ENCODE measurements around the gene STX18. TPM values are rescaled to one million over a fixed set of nuclear protein-coding genes. Genes with fewer than 3 reads are reported as not detected.

STX18 gene
- total RNA-seq, 1 donor from 2014 or later, result 21.1 TPM

GRCh38 chr4:4430492-4431195, 111.2 kb downstream of the STX18 start:
- DNase-seq (ENCODE audit: low spot score), result no peak
- Mint-ChIP-seq H3K9me3 (ENCODE audit: low read depth) (no peaks in the 10 kb centered on the region), H3K27ac (ENCODE audit: unreplicated experiment) (no peak overlapping the region), H3K36me3 (ENCODE audit: low read depth) (peaks cover 11% of the 10 kb centered on the region), H3K27me3 (ENCODE audit: low read depth) (no peaks in the 10 kb centered on the region), H3K4me1 (ENCODE audit: low read depth) (peaks cover 8% of the 10 kb centered on the region), H3K4me3 (ENCODE audit: unreplicated experiment) (no peak overlapping the region)
- TF ChIP-seq, protein P1, sequence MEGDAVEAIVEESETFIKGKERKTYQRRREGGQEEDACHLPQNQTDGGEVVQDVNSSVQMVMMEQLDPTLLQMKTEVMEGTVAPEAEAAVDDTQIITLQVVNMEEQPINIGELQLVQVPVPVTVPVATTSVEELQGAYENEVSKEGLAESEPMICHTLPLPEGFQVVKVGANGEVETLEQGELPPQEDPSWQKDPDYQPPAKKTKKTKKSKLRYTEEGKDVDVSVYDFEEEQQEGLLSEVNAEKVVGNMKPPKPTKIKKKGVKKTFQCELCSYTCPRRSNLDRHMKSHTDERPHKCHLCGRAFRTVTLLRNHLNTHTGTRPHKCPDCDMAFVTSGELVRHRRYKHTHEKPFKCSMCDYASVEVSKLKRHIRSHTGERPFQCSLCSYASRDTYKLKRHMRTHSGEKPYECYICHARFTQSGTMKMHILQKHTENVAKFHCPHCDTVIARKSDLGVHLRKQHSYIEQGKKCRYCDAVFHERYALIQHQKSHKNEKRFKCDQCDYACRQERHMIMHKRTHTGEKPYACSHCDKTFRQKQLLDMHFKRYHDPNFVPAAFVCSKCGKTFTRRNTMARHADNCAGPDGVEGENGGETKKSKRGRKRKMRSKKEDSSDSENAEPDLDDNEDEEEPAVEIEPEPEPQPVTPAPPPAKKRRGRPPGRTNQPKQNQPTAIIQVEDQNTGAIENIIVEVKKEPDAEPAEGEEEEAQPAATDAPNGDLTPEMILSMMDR (IDR thresholded peaks at IDR 0.05), result peak; percentile 79

- no peaks in the 10 kb centered on the region for H3K27me3 Mint-ChIP-seq (ENCODE audit: low read depth)
- no peak overlapping the region for H3K4me3 Mint-ChIP-seq (ENCODE audit: unreplicated experiment)
- H3K36me3 Mint-ChIP-seq (ENCODE audit: low read depth), result peaks cover 9% of the 10 kb centered on the region
- no peak for DNase-seq (ENCODE audit: low spot score)
- no peak overlapping the region for H3K27ac Mint-ChIP-seq (ENCODE audit: unreplicated experiment)
- no peaks in the 10 kb centered on the region for H3K9me3 Mint-ChIP-seq (ENCODE audit: low read depth)
- TF ChIP-seq, protein P1 (IDR thresholded peaks at IDR 0.05), result no peak
- peaks cover 8% of the 10 kb centered on the region for H3K4me1 Mint-ChIP-seq (ENCODE audit: low read depth)
Measured at GRCh38 chr4:4428966-4429875, 112.6 kb downstream of the STX18 start.

- Mint-ChIP-seq H3K4me3 (ENCODE audit: unreplicated experiment) (no peak overlapping the region), H3K27me3 (ENCODE audit: low read depth) (no peaks in the 10 kb centered on the region), H3K36me3 (ENCODE audit: low read depth) (peaks cover 7% of the 10 kb centered on the region), H3K9me3 (ENCODE audit: low read depth) (no peaks in the 10 kb centered on the region), H3K27ac (ENCODE audit: unreplicated experiment) (no peak overlapping the region), H3K4me1 (ENCODE audit: low read depth) (peaks cover 8% of the 10 kb centered on the region)
- no peak for DNase-seq (ENCODE audit: low spot score)
- TF ChIP-seq, protein P1 (IDR thresholded peaks at IDR 0.05), result no peak
Measured at GRCh38 chr4:4427886-4428285, 114.0 kb downstream of the STX18 start.

- Mint-ChIP-seq H3K4me3 (ENCODE audit: unreplicated experiment) (no peak overlapping the region), H3K4me1 (ENCODE audit: low read depth) (peaks cover 8% of the 10 kb centered on the region), H3K27ac (ENCODE audit: unreplicated experiment) (no peak overlapping the region), H3K36me3 (ENCODE audit: low read depth) (peaks cover 8% of the 10 kb centered on the region), H3K9me3 (ENCODE audit: low read depth) (no peaks in the 10 kb centered on the region), H3K27me3 (ENCODE audit: low read depth) (no peaks in the 10 kb centered on the region)
- DNase-seq (ENCODE audit: low spot score), result no peak
- TF ChIP-seq, protein P1 (IDR thresholded peaks at IDR 0.05), result peak; percentile 13
Measured at GRCh38 chr4:4427121-4427870, 114.6 kb downstream of the STX18 start.
